ENCODE measurements around the gene TFF3.

TFF3 gene

GRCh38 chr21:42289926-42290325, 25.3 kb downstream of the TFF3 start:
- no peak for DNase-seq (ENCODE audit: low read depth)

GRCh38 chr21:42288962-42289361, 26.2 kb downstream of the TFF3 start:
- no peak for DNase-seq (ENCODE audit: low read depth)

GRCh38 chr21:42287193-42288083, 27.8 kb downstream of the TFF3 start:
- DNase-seq (ENCODE audit: low read depth) = no peak

GRCh38 chr21:42286416-42286815, 28.8 kb downstream of the TFF3 start:
- DNase-seq (ENCODE audit: low read depth) = no peak

GRCh38 chr21:42285569-42286245, 29.5 kb downstream of the TFF3 start:
- no peak for DNase-seq (ENCODE audit: low read depth)

GRCh38 chr21:42282715-42283114, 32.5 kb downstream of the TFF3 start:
- no peak for DNase-seq (ENCODE audit: low read depth)

- no peak for DNase-seq (ENCODE audit: low read depth)
These were observed 33.2 kb downstream of the TFF3 start for GRCh38 chr21:42282021-42282420.

- DNase-seq (ENCODE audit: low read depth) = no peak
These were observed 34.0 kb downstream of the TFF3 start for GRCh38 chr21:42281181-42281680.

- DNase-seq (ENCODE audit: low read depth) = no peak
These were observed 34.6 kb downstream of the TFF3 start for GRCh38 chr21:42280356-42281180.

GRCh38 chr21:42279888-42280287, 35.3 kb downstream of the TFF3 start:
- no peak for DNase-seq (ENCODE audit: low read depth)

GRCh38 chr21:42279341-42279871, 35.8 kb downstream of the TFF3 start:
- no peak for DNase-seq (ENCODE audit: low read depth)

- DNase-seq (ENCODE audit: low read depth) = no peak
These were observed 36.6 kb downstream of the TFF3 start for GRCh38 chr21:42278451-42279149.

GRCh38 chr21:42277593-42277992, 37.6 kb downstream of the TFF3 start:
- DNase-seq (ENCODE audit: low read depth) = no peak

GRCh38 chr21:42276526-42277154, 38.6 kb downstream of the TFF3 start:
- no peak for DNase-seq (ENCODE audit: low read depth)

- DNase-seq (ENCODE audit: low read depth) = no peak
These were observed 39.1 kb downstream of the TFF3 start for GRCh38 chr21:42276076-42276475.

- DNase-seq (ENCODE audit: low read depth) = no peak
These were observed 42.1 kb downstream of the TFF3 start for GRCh38 chr21:42272984-42273600.

GRCh38 chr21:42272109-42272962, 42.9 kb downstream of the TFF3 start:
- DNase-seq (ENCODE audit: low read depth) = no peak

GRCh38 chr21:42271065-42271464, 44.1 kb downstream of the TFF3 start:
- DNase-seq (ENCODE audit: low read depth) = no peak

- no peak for DNase-seq (ENCODE audit: low read depth)
These were observed 45.8 kb downstream of the TFF3 start for GRCh38 chr21:42269386-42269785.
